IPS-18c (cell line): ENCODE data around the gene PMF1.
A peak's percentile ranks its signal among the peaks of the same experiment; 100 is the strongest.

Source experiments
- H3K4me3 ChIP-seq: 2 replicates; pipeline ENCODE4 v1.7.0; 2013; ENCODE audit warnings: low read depth, mild to moderate bottlenecking, low read length, moderate library complexity; ENCODE audit not compliant: insufficient read depth
- H3K9me3 ChIP-seq: one replicate; pipeline ENCODE4 v1.6.1; 2013; ENCODE audit warnings: mild to moderate bottlenecking, low read length, moderate library complexity; ENCODE audit not compliant: control insufficient read depth, insufficient read depth

The PMF1 gene

DNA sequence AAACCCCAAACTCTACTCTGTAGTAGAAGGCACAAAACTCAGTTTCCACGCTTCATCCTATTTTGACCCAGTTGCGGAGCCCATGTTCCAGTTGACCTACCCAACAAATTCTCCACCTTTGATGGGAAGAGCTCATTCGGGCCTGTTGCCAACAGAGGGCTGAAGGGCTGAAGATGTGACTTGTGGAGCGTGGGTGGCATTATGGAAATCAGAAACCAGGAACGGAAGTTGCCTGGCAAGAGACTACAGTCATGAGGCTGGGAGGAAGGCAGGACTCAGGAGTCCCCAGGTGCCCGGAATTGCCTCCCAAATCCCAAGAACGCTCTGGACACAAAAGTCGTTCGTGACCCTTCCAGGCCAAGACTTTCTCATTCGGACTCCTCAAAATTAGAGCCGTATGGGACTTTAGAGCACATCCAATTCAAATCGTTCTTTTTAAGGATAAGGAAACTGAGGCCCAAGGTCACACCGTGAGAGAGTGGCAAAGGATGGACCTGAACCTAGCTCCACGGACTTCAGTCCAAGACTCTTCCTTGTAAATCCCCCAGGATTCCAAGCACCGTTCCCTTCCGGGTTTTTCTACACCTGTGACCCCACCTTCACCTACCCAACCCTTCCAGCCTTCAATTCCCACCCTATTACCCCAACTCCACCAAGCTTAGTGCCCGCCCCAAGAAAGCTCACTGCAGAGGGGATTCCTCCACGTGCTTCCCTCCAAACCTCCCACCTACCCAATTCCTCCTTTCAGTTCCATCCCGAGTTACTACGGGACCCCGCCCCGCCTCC is 69.1 kb downstream of the PMF1 start:
- no peaks in the 10 kb centered on the region for H3K9me3 ChIP-seq
- peak overlapping the region; percentile 87 for H3K4me3 ChIP-seq

DNA sequence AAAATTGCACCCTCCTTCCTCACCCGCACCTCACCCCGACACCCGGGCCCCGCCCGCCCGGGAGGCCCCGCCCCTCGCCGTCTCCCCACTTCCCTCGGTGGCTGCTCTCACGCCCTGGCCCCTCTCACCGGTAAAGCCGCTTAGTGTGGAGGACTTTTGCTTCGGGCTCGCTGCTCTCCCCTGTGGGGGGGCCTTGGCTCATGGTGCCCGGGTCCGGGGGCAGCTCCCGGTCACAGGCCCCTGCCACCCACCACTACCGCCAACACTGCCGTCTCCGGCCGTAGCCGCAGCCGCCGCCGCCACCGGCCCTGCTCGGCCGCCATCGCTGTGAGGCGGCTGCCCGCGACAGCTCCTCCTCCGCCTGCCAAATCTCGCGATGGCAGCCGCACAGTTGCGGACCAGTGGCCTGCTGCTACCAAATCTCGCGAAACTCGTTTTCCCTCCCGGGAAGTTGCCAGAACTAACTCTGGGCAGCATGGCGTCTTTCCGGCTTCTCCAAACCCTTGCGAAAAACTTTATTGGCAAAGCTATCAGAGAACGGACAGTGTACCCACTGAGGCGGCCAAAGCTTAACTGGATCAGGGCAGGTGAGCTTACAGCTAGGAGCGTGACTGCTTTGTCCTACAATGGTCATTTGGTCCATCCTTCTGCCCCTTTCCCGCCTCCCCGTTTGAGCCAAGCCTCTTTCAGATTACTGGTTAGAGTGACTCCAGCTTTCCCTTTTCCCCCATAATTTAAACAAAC is 69.8 kb downstream of the PMF1 start, which contains the start of gene SMG5:
TSS of gene SMG5 (minus strand) at position 347 of the 744 bp plus-strand sequence. CDS start at position 202, 145 bp downstream.
- H3K9me3 ChIP-seq, result no peaks in the 10 kb centered on the region
- peak within 1 kb of the TSS; percentile 87 for H3K4me3 ChIP-seq

DNA sequence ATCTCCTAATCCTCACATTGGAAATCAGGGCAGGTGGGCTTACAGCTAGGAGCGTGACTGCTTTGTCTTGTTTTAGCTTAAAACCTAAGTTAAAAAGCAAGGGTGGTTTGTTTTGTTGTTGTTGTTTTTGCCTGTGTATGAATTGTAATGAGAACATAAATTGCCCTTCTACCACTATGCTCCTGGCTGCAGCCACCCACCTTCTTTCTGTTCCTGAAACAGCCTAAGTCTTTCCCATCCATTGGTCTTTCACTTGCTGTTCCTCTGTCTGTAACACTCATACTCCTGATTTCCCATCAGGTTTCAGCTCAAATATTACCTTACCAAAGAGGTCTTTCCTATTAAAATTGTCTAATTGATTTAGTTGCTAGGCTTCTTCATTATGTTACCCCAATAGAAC is 70.7 kb downstream of the PMF1 start:
- Histone ChIP-seq H3K9me3 (no peaks in the 10 kb centered on the region), H3K4me3 (peak overlapping the region; percentile 51)

DNA sequence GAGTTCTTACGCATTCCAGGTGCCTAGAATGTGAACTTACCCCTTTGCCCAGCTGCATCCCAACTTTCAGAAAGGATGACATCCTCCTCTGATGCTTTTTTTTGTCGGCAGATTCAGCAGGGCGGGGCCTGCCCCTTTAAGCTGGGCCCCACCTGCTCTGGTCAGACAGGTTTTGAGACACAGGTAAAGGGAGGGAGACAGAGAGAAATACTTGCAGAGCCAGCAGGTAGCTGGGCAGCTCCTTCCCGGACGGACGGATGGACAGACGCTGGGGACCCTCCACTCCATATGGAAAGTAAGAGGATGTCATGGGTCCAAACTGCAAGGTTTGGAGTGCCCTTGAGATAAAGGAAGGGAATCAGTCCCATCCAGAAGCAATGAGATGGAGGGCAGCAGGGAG is 71.3 kb downstream of the PMF1 start, which contains the start of gene TMEM79:
TSS of gene TMEM79 (plus strand) at position 214 of the 400 bp plus-strand sequence. CDS start 902 bp downstream, outside the sequence.
- Histone ChIP-seq H3K9me3 (no peaks in the 10 kb centered on the region), H3K4me3 (peak within 1 kb of the TSS; percentile 51)

DNA sequence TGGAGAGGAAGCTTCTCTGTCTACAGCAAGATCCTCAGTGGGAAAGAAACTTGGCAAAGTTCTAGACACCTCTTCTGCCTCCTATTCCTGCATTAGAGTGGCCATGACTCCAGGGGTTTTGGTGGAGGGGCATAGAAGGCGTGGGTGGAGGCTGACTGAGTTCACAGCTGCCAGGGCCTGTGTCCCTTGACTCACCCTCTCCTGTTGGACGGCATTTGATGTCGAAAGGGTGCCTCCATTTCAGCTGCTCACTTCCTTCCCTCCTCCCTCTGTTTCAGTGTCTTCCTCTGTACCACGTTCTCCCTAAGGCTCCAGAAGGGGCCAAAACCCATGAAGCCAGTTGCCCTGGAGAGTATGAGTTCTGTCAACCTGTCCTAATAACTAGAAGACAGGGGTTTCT is 72.0 kb downstream of the PMF1 start:
- no peak overlapping the region for H3K4me3 ChIP-seq

DNA sequence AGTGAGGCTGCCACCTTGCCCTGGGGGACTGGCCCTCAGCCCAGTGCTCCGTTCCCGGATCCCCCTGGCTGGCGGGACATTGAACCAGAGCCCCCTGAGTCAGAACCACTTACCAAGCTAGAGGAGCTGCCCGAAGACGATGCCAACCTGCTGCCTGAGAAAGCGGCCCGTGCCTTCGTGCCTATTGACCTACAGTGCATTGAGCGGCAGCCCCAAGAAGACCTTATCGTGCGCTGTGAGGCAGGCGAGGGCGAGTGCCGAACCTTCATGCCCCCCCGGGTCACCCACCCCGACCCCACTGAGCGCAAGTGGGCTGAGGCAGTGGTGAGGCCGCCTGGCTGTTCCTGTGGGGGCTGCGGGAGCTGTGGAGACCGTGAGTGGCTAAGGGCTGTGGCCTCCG is 72.6 kb downstream of the PMF1 start:
- H3K9me3 ChIP-seq, result no peaks in the 10 kb centered on the region
- no peak overlapping the region for H3K4me3 ChIP-seq

More for the DNA sequence above, 72.0 kb downstream of the PMF1 start:
- no peaks in the 10 kb centered on the region for H3K9me3 ChIP-seq

DNA sequence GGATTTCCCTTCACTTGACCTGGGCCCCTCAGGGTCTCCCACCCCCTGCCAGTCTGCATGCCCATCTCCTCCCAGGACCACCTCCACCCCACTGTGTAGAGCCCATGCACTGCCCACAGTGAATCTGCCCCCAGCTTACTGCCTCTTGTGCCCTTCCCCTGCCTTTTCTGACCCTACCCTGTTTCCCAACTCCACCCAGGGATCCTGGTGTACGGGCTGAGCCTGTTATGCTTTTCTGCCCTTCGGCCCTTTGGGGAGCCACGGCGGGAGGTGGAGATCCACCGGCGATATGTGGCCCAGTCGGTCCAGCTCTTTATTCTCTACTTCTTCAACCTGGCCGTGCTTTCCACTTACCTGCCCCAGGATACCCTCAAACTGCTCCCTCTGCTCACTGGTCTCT is 73.3 kb downstream of the PMF1 start:
- H3K9me3 ChIP-seq, result no peaks in the 10 kb centered on the region
- H3K4me3 ChIP-seq, result no peak overlapping the region
